ENCODE data around the gene AP1S1. TPM values are rescaled to one million over a fixed set of nuclear protein-coding genes. Genes with fewer than 3 reads are reported as not detected.
A peak's percentile ranks its signal among the peaks of the same experiment; 100 is the strongest.

Gene AP1S1
- total and polyA plus RNA-seq, 2 of the 13 experiments (the other 11 are each of a cell fraction or from before 2014, with no cell fraction given) = 57.5 to 68.1 TPM

- TF ChIP-seq ZNF615 (CRISPR knock-in tag; IDR thresholded peaks at IDR 0.05; ENCODE audit: borderline replicate concordance) (0 out of 2 replicates have a peak, but pooled peaks have one; percentile 36), ZNF180 (CRISPR knock-in tag; IDR thresholded peaks at IDR 0.05; ENCODE audit: borderline replicate concordance, low read depth) (no peak), KLF12 (CRISPR knock-in tag; IDR thresholded peaks at IDR 0.05; ENCODE audit: borderline replicate concordance) (0 out of 2 replicates have a peak, but pooled peaks have one; percentile 44), CCDC6 (CRISPR knock-in tag; IDR thresholded peaks at IDR 0.05) (no peak; the same call in 1 of the 2 replicates), ZNF773 (CRISPR knock-in tag; IDR thresholded peaks at IDR 0.05; ENCODE audit: borderline replicate concordance) (no peak; the same call in 1 of the 2 replicates), PHF5A (CRISPR knock-in tag; IDR thresholded peaks at IDR 0.05; ENCODE audit: low read depth, unreplicated experiment) (peak; percentile 90), TRAFD1 (CRISPR knock-in tag; IDR thresholded peaks at IDR 0.05; ENCODE audit: borderline replicate concordance) (peak; percentile 41; the same call in 1 of the 2 replicates), RCOR2 (CRISPR knock-in tag; IDR thresholded peaks at IDR 0.05) (0 out of 2 replicates have a peak, but pooled peaks have one; percentile 13), ZBTB4 (CRISPR knock-in tag; IDR thresholded peaks at IDR 0.05; ENCODE audit: borderline replicate concordance) (peak; percentile 80), ZNF232 (CRISPR knock-in tag; IDR thresholded peaks at IDR 0.05; ENCODE audit: borderline replicate concordance) (0 out of 2 replicates have a peak, but pooled peaks have one; percentile 23), SSRP1 (CRISPR knock-in tag; IDR thresholded peaks at IDR 0.05) (peak; percentile 46; the same call in 1 of the 2 replicates), ETS1 (CRISPR knock-in tag; IDR thresholded peaks at IDR 0.05) (no peak), KLF13 (CRISPR knock-in tag; IDR thresholded peaks at IDR 0.05) (no peak), RBM22 (optimal IDR thresholded peaks at IDR 0.05; ENCODE audit: low read length) (no peak), ASH2L (IDR thresholded peaks at IDR 0.05; ENCODE audit: insufficient read length, low read depth, low read length) (peak; percentile 69), ZFYVE20 (CRISPR knock-in tag; IDR thresholded peaks at IDR 0.05; ENCODE audit: borderline replicate concordance, low read depth) (no peak), HNF1A (IDR thresholded peaks at IDR 0.05; ENCODE audit: low read depth) (peak; percentile 75), HNF1A (CRISPR knock-in tag; IDR thresholded peaks at IDR 0.05; ENCODE audit: borderline replicate concordance) (peak; percentile 89)
Measured at GRCh38 chr7:101126651-101127459, 27.4 kb upstream of the AP1S1 start, which contains the start of gene SERPINE1 (continued).

All from HepG2 (cell line).